HepG2 (cell line): ENCODE results near the gene ESYT1. TPM values are rescaled to one million over a fixed set of nuclear protein-coding genes. Genes with fewer than 3 reads are reported as not detected.

Source experiments
- AHR ChIP-seq: IDR thresholded peaks from 2 replicates; pipeline ENCODE4 v1.6.1; 2018; ENCODE audit warnings: missing genetic modification reagents, missing compliant biosample characterization
- ETV6 ChIP-seq: sonication (generic); formaldehyde crosslinking; conservative IDR thresholded peaks from 2 replicates; pipeline ENCODE4 v1.4.0; 2020; ENCODE audit warnings: missing genetic modification reagents
- HDAC1 ChIP-seq: sonication (generic); formaldehyde crosslinking; IDR thresholded peaks from 2 replicates; pipeline ENCODE4 v1.5.1; 2020; ENCODE audit warnings: mild to moderate bottlenecking, missing genetic modification reagents
- HMG20B ChIP-seq: conservative IDR thresholded peaks from 2 replicates; pipeline ENCODE4 v1.6.1; 2016; ENCODE audit warnings: missing genetic modification reagents, missing compliant biosample characterization
- IKZF1 ChIP-seq: fragments of 450-650 bp; IDR thresholded peaks from 2 replicates; pipeline ENCODE4 v1.7.1; 2016
- MED1 ChIP-seq: sonication (generic); formaldehyde crosslinking; IDR thresholded peaks from 2 replicates; pipeline ENCODE4 v1.4.0; 2020; ENCODE audit warnings: missing genetic modification reagents
- RARA ChIP-seq: IDR thresholded peaks from 2 replicates; pipeline ENCODE4 v1.6.1; 2016; ENCODE audit warnings: missing genetic modification reagents, missing compliant biosample characterization
- SIN3B ChIP-seq: fragments of 150-350 bp; IDR thresholded peaks from 2 replicates; pipeline ENCODE4 v1.6.1; 2014; ENCODE audit warnings: low read length
- SMARCE1 ChIP-seq: fragments of 450-650 bp; IDR thresholded peaks from 2 replicates; pipeline ENCODE4 v1.6.1; 2017; ENCODE audit warnings: borderline replicate concordance
- TARDBP ChIP-seq: sonication (generic); formaldehyde crosslinking; IDR thresholded peaks from 2 replicates; pipeline ENCODE4 v1.8.0; 2022; ENCODE audit warnings: mild to moderate bottlenecking, missing genetic modification reagents
- ZMYM4 ChIP-seq: sonication (generic); formaldehyde crosslinking; IDR thresholded peaks from 2 replicates; pipeline ENCODE4 v1.8.1; 2023; ENCODE audit warnings: mild to moderate bottlenecking, missing genetic modification reagents
- ZNF160 ChIP-seq: sonication (generic); formaldehyde crosslinking; IDR thresholded peaks from 2 replicates; pipeline ENCODE4 v1.8.0; 2022; ENCODE audit warnings: mild to moderate bottlenecking, inconsistent platforms, missing genetic modification reagents
- ZNF547 ChIP-seq: sonication (generic); formaldehyde crosslinking; IDR thresholded peaks from 2 replicates; pipeline ENCODE4 v1.5.1; 2020; ENCODE audit warnings: mild to moderate bottlenecking, missing genetic modification reagents
- ZNF552 ChIP-seq: sonication (generic); formaldehyde crosslinking; IDR thresholded peaks from 2 replicates; pipeline ENCODE4 v1.9.0; 2022; ENCODE audit warnings: missing genetic modification reagents, mild to moderate bottlenecking, borderline replicate concordance
- polyA plus RNA-seq, 8 experiments: library from polyadenylated mRNA; depleted of rRNA in 3 of 8; stranded (reverse) in 7 of 8; unstranded in 1 of 8; fragments of >200 nt; fragmentation: Illumina TruSeq in 4 of 8; extraction: Trizol in 4 of 8; gene quantifications; 2 replicates each; pipeline versions ENCODE4 v1.2.1 to v1.2.3, GENCODE V29; 2011 to 2016; ENCODE audit warnings: low read depth in 4 of 8, missing spikeins in 1 of 8, mixed read lengths in 1 of 8; ENCODE audit not compliant: insufficient read depth in 1 of 8
- total RNA-seq, 5 experiments: library from RNA; depleted of rRNA; stranded (reverse); fragments of >200 nt; fragmentation: Illumina TruSeq; extraction: Trizol; gene quantifications; 2 replicates each; pipeline ENCODE4 v1.2.3, GENCODE V29; 2016; ENCODE audit warnings: low read depth in 1 of 5
- TF ChIP-seq, protein P1 (sequence below): sonication (generic); formaldehyde crosslinking; IDR thresholded peaks from 2 replicates; pipeline ENCODE4 v1.4.0; 2020; ENCODE audit warnings: missing genetic modification reagents, borderline replicate concordance
- TF ChIP-seq, protein P2 (sequence below): sonication (generic); formaldehyde crosslinking; IDR thresholded peaks from 2 replicates; pipeline ENCODE4 v1.5.0; 2020; ENCODE audit warnings: mild to moderate bottlenecking, missing genetic modification reagents
- TF ChIP-seq, protein P3 (sequence below): fragments of 450-650 bp; IDR thresholded peaks from 2 replicates; pipeline ENCODE4 v1.6.1; 2017; ENCODE audit warnings: mild to moderate bottlenecking

ESYT1 gene
- total and polyA plus RNA-seq, 2 of the 13 experiments (the other 11 are each of a cell fraction or from before 2014, with no cell fraction given): 66.9 to 71.0 TPM

DNA sequence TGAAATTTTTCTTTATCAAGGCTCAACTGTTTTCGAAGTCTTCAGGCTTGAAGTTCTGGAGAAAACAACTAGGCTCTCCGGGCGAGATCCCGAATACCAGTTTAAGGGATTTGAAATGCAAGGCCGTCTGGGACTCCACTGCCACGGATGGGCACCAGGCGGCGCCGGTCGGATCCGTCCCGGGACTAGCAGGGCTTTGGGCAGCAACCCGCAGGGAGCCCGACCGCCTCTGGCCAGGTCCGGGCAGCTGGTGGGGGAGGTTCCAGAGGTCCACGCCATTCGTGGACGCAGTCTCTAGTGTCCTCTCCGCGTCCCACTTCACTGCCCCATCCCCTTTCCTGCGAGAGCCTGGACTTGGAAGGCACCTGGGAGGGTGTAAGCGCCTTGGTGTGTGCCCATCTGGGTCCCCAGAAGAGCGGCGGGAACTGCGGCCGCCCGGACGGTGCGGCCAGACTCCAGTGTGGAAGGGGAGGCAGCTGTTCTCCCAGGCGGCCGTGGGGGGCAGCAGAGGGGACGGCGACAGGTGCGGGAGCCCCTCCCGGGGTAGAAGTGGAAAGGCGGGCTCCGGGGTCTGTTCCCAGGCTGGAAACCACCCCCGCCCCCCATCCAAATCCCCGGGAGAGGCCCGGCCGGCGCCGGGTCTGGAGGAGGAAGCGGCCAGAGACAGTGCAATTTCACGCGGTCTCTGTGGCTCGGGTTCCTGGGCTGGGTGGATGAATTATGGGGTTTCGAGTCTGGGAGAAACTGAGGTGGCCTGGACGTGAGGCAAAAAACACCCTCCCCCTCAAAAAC lies 48.9 kb upstream of the ESYT1 start (continued):
- 0 out of 2 replicates have a peak, but pooled peaks have one; percentile 39 for TF ChIP-seq SIN3B
- TF ChIP-seq, protein P1, sequence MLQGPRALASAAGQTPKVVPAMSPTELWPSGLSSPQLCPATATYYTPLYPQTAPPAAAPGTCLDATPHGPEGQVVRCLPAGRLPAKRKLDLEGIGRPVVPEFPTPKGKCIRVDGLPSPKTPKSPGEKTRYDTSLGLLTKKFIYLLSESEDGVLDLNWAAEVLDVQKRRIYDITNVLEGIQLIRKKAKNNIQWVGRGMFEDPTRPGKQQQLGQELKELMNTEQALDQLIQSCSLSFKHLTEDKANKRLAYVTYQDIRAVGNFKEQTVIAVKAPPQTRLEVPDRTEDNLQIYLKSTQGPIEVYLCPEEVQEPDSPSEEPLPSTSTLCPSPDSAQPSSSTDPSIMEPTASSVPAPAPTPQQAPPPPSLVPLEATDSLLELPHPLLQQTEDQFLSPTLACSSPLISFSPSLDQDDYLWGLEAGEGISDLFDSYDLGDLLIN (CRISPR knock-in tag): 0 out of 2 replicates have a peak, but pooled peaks have one; percentile 39
- no peak for TF ChIP-seq ZNF552
- peak; percentile 62 for TF ChIP-seq MED1
- TF ChIP-seq, protein P2, sequence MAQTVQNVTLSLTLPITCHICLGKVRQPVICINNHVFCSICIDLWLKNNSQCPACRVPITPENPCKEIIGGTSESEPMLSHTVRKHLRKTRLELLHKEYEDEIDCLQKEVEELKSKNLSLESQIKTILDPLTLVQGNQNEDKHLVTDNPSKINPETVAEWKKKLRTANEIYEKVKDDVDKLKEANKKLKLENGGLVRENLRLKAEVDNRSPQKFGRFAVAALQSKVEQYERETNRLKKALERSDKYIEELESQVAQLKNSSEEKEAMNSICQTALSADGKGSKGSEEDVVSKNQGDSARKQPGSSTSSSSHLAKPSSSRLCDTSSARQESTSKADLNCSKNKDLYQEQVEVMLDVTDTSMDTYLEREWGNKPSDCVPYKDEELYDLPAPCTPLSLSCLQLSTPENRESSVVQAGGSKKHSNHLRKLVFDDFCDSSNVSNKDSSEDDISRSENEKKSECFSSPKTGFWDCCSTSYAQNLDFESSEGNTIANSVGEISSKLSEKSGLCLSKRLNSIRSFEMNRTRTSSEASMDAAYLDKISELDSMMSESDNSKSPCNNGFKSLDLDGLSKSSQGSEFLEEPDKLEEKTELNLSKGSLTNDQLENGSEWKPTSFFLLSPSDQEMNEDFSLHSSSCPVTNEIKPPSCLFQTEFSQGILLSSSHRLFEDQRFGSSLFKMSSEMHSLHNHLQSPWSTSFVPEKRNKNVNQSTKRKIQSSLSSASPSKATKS (CRISPR knock-in tag): no peak
- TF ChIP-seq HMG20B: 0 out of 2 replicates have a peak, but pooled peaks have one; percentile 7
- 0 out of 2 replicates have a peak, but pooled peaks have one; percentile 11 for TF ChIP-seq RARA (CRISPR knock-in tag)
- TF ChIP-seq ETV6: 0 out of 2 replicates have a peak, but pooled peaks have one; percentile 36
- peak; percentile 48 for TF ChIP-seq ZMYM4 (CRISPR knock-in tag)
- TF ChIP-seq ZNF547 (CRISPR knock-in tag): no peak; the same call in 1 of the 2 replicates
- peak; percentile 77; the same call in 1 of the 2 replicates for TF ChIP-seq HDAC1 (CRISPR knock-in tag)
- TF ChIP-seq, protein P3, sequence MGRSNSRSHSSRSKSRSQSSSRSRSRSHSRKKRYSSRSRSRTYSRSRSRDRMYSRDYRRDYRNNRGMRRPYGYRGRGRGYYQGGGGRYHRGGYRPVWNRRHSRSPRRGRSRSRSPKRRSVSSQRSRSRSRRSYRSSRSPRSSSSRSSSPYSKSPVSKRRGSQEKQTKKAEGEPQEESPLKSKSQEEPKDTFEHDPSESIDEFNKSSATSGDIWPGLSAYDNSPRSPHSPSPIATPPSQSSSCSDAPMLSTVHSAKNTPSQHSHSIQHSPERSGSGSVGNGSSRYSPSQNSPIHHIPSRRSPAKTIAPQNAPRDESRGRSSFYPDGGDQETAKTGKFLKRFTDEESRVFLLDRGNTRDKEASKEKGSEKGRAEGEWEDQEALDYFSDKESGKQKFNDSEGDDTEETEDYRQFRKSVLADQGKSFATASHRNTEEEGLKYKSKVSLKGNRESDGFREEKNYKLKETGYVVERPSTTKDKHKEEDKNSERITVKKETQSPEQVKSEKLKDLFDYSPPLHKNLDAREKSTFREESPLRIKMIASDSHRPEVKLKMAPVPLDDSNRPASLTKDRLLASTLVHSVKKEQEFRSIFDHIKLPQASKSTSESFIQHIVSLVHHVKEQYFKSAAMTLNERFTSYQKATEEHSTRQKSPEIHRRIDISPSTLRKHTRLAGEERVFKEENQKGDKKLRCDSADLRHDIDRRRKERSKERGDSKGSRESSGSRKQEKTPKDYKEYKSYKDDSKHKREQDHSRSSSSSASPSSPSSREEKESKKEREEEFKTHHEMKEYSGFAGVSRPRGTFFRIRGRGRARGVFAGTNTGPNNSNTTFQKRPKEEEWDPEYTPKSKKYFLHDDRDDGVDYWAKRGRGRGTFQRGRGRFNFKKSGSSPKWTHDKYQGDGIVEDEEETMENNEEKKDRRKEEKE: no peak
- TF ChIP-seq TARDBP: no peak; the same call in 1 of the 2 replicates
- TF ChIP-seq IKZF1: no peak
- TF ChIP-seq ZNF160: no peak; the same call in 1 of the 2 replicates
- TF ChIP-seq AHR: peak; percentile 72; the same call in 1 of the 2 replicates
- no peak for TF ChIP-seq SMARCE1
- TF ChIP-seq, all 625 proteins: peak for 223
